UCSD-AML1 (cell line): ENCODE results near the gene SOX12.

ENCODE experiments used
- DNase-seq: peaks from one replicate; lab custom pipeline; 2025; ENCODE audit not compliant: unreplicated experiment; lab: John Stamatoyannopoulos, UW

The SOX12 gene

GRCh38 chr20:301886-302848 lies 23.2 kb upstream of the SOX12 start:
- DNase-seq, result no peak

- DNase-seq, result no peak
Measured at GRCh38 chr20:305745-306144, 19.6 kb upstream of the SOX12 start.

- DNase-seq, result no peak
Measured at GRCh38 chr20:308427-309038, 16.8 kb upstream of the SOX12 start.

- no peak for DNase-seq
Measured at GRCh38 chr20:309306-309840, 16.0 kb upstream of the SOX12 start.

- peak; percentile 98 for DNase-seq
Measured at GRCh38 chr20:309841-310644, 15.3 kb upstream of the SOX12 start.

- DNase-seq, result no peak
Measured at GRCh38 chr20:310645-311044, 14.7 kb upstream of the SOX12 start.

- no peak for DNase-seq
Measured at GRCh38 chr20:311609-312008, 13.7 kb upstream of the SOX12 start.

- no peak for DNase-seq
Measured at GRCh38 chr20:312067-312466, 13.3 kb upstream of the SOX12 start.

GRCh38 chr20:312866-313265 lies 12.5 kb upstream of the SOX12 start:
- no peak for DNase-seq

GRCh38 chr20:313402-313801 lies 11.9 kb upstream of the SOX12 start:
- DNase-seq, result no peak

GRCh38 chr20:313948-314347 lies 11.4 kb upstream of the SOX12 start:
- DNase-seq, result no peak

- DNase-seq, result no peak
Measured at GRCh38 chr20:316316-317068, 8.9 kb upstream of the SOX12 start.

GRCh38 chr20:324177-325044 lies 941 bp upstream of the SOX12 start:
- peak; percentile 97 for DNase-seq

GRCh38 chr20:325889-326644 lies 715 bp downstream of the SOX12 start:
- peak; percentile 60 for DNase-seq

- no peak for DNase-seq
Measured at GRCh38 chr20:326645-327185, 1.4 kb downstream of the SOX12 start.

- DNase-seq, result peak; percentile 95
Measured at GRCh38 chr20:327186-328026, 2.1 kb downstream of the SOX12 start.

GRCh38 chr20:328027-328974 lies 2.9 kb downstream of the SOX12 start:
- no peak for DNase-seq
